ENCODE data around the gene LRP2. TPM values are rescaled to one million over a fixed set of nuclear protein-coding genes. Genes with fewer than 3 reads are reported as not detected.

The LRP2 gene
- total RNA-seq, 1 donor from 2014 or later: not detected

- Mint-ChIP-seq H3K4me1 (ENCODE audit: low read depth, unreplicated experiment) (no peaks in the 10 kb centered on the region), H3K27me3 (ENCODE audit: unreplicated experiment) (no peaks in the 10 kb centered on the region), H3K27ac (ENCODE audit: unreplicated experiment) (no peak overlapping the region), H3K4me3 (ENCODE audit: unreplicated experiment) (no peak overlapping the region), H3K9me3 (ENCODE audit: unreplicated experiment) (no peaks in the 10 kb centered on the region), H3K36me3 (ENCODE audit: unreplicated experiment) (no peaks in the 10 kb centered on the region)
- no peak for TF ChIP-seq CTCF (IDR thresholded peaks at IDR 0.05; ENCODE audit: partially characterized antibody, unreplicated experiment)
- no peak for DNase-seq
Measured at GRCh38 chr2:169291517-169291916, 70.8 kb downstream of the LRP2 start.

- no peaks in the 10 kb centered on the region for H3K9me3 Mint-ChIP-seq (ENCODE audit: unreplicated experiment)
- H3K36me3 Mint-ChIP-seq (ENCODE audit: unreplicated experiment): no peaks in the 10 kb centered on the region
- H3K4me1 Mint-ChIP-seq (ENCODE audit: low read depth, unreplicated experiment): no peaks in the 10 kb centered on the region
- TF ChIP-seq CTCF (IDR thresholded peaks at IDR 0.05; ENCODE audit: partially characterized antibody, unreplicated experiment): no peak
- no peaks in the 10 kb centered on the region for H3K27me3 Mint-ChIP-seq (ENCODE audit: unreplicated experiment)
- DNase-seq: no peak
- H3K4me3 Mint-ChIP-seq (ENCODE audit: unreplicated experiment): no peak overlapping the region
- no peak overlapping the region for H3K27ac Mint-ChIP-seq (ENCODE audit: unreplicated experiment)
Measured at GRCh38 chr2:169290433-169290832, 71.9 kb downstream of the LRP2 start.

GRCh38 chr2:169287666-169288065 is 74.7 kb downstream of the LRP2 start:
- Mint-ChIP-seq H3K36me3 (ENCODE audit: unreplicated experiment) (no peaks in the 10 kb centered on the region), H3K27me3 (ENCODE audit: unreplicated experiment) (no peaks in the 10 kb centered on the region), H3K27ac (ENCODE audit: unreplicated experiment) (no peak overlapping the region), H3K4me1 (ENCODE audit: low read depth, unreplicated experiment) (no peaks in the 10 kb centered on the region), H3K4me3 (ENCODE audit: unreplicated experiment) (no peak overlapping the region), H3K9me3 (ENCODE audit: unreplicated experiment) (no peaks in the 10 kb centered on the region)
- DNase-seq: no peak
- TF ChIP-seq CTCF (IDR thresholded peaks at IDR 0.05; ENCODE audit: partially characterized antibody, unreplicated experiment): no peak

GRCh38 chr2:169286624-169287231 is 75.6 kb downstream of the LRP2 start:
- Mint-ChIP-seq H3K9me3 (ENCODE audit: unreplicated experiment) (no peaks in the 10 kb centered on the region), H3K27ac (ENCODE audit: unreplicated experiment) (no peak overlapping the region), H3K36me3 (ENCODE audit: unreplicated experiment) (no peaks in the 10 kb centered on the region), H3K4me1 (ENCODE audit: low read depth, unreplicated experiment) (no peaks in the 10 kb centered on the region), H3K27me3 (ENCODE audit: unreplicated experiment) (no peaks in the 10 kb centered on the region), H3K4me3 (ENCODE audit: unreplicated experiment) (no peak overlapping the region)
- DNase-seq: no peak
- no peak for TF ChIP-seq CTCF (IDR thresholded peaks at IDR 0.05; ENCODE audit: partially characterized antibody, unreplicated experiment)

- H3K36me3 Mint-ChIP-seq (ENCODE audit: unreplicated experiment): no peaks in the 10 kb centered on the region
- no peak overlapping the region for H3K4me3 Mint-ChIP-seq (ENCODE audit: unreplicated experiment)
- H3K4me1 Mint-ChIP-seq (ENCODE audit: low read depth, unreplicated experiment): no peaks in the 10 kb centered on the region
- no peaks in the 10 kb centered on the region for H3K27me3 Mint-ChIP-seq (ENCODE audit: unreplicated experiment)
- H3K9me3 Mint-ChIP-seq (ENCODE audit: unreplicated experiment): no peaks in the 10 kb centered on the region
- no peak for DNase-seq
- no peak overlapping the region for H3K27ac Mint-ChIP-seq (ENCODE audit: unreplicated experiment)
- no peak for TF ChIP-seq CTCF (IDR thresholded peaks at IDR 0.05; ENCODE audit: partially characterized antibody, unreplicated experiment)
Measured at GRCh38 chr2:169285531-169286235, 76.7 kb downstream of the LRP2 start.
